ENCODE measurements around the gene THRSP.
"Not testable (repeated sequence)": the region's sequence is repeated elsewhere in the genome, so short reads cannot be mapped to it uniquely, and the experiment has no call there.

THRSP gene

DNA sequence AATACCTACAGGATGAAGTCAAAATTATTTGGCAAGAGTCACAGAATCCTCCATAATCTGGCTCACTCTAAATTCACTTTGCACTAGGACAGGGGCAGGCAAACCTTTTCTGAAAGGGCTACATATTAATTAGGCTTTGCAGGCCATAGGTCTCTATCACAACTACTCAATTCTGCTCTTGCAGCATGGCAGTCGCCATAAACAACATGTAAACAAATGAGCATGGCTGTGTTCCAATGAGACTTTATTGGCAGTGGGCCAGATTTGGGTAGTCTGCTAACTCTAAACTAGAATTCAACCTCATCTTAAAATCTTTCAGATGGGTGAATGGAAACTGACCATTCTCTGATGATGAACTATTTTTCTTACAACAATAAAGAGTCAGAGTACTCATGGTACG lies 5.8 kb downstream of the THRSP start:
- DNase-seq = no peak

- DNase-seq = no peak
Measured at GRCh38 chr11:78070621-78071020, 7.0 kb downstream of the THRSP start.

GRCh38 chr11:78071717-78072116 lies 8.1 kb downstream of the THRSP start:
- no peak for DNase-seq

GRCh38 chr11:78072455-78072854 lies 8.8 kb downstream of the THRSP start:
- DNase-seq = no peak

DNA sequence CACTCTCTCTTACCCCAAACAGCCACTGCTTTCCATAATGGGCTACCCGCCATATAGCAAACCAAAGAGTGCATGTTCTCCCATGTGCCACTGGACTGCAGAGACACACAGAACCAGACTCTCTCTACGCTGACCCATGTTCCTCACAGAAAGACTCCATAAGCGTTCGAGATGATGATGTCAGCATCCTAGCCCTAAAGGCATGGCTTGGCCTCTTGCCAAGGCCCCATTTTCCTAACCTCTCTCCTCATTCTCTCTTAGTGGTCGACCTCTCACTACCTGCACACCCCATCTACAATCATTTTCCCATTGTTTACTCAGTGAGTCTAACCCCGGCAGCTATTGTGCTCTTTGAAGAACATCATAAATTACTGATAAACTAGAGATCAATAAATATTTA lies 11.1 kb downstream of the THRSP start:
- DNase-seq = no peak

GRCh38 chr11:78076733-78077403 lies 13.2 kb downstream of the THRSP start:
- DNase-seq = no peak

DNA sequence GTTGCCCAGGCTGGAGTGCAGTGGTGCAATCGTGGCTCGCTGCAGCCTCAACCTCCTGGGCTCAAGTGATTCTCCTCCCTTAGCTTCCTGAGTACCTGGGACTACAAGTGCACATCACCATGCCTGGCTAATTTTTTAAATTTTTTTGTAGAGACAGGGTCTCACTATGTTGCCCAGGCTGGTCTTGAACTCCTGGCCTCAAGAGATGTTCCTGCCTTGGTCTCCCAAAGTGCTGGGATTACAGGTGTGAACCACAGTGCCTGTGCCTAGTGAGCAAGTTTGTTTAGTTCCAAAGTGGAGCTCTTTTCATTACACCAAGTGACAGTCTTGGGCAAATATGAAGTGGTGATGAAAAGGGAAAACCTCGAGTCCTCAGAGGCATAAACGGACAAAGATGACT lies 13.9 kb downstream of the THRSP start:
- DNase-seq = not testable (repeated sequence)

DNA sequence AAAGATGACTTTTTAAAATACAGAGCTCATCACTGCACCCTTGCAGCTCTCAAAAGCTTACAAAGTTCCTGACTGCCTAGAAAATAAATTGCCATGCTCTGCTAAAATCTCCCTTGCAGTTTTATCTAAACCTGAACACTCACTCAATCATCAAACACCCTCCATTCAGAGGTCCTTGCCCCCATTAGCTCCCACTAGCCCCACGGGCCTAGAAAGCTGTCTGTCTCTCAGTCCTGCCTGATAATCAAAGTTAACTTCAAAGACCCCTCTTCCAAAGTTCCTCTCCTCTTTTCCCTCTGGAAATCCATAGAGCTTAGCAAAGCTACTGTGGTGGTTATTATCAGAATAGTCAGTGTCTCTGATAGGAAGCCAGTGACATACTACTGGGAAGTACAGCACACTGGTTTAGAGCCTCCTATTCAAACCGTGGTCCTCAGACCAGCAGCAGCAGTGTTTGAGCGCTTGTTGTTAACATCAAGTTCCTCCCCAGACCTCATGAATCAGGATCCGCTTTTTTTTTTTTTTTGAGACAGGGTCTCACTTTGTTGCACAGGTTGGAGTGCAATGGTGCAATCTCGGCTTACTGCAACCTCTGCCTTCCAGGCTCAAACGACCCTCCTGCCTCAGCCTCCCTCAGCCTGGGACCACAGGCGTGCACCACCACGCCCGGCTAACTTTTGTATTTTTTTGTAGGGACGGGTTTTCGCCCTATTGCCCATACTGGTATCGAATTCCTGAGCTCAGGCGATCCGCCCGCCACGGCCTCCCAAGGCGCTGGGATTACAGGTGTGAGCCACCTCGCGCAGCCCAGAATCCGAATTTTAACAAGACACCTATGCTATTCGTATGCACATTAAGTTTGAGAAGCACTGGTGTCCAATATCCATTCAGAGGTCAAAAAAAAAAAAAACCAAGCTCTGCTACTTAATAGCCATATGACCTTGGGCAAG lies 14.8 kb downstream of the THRSP start:
- DNase-seq = no peak

DNA sequence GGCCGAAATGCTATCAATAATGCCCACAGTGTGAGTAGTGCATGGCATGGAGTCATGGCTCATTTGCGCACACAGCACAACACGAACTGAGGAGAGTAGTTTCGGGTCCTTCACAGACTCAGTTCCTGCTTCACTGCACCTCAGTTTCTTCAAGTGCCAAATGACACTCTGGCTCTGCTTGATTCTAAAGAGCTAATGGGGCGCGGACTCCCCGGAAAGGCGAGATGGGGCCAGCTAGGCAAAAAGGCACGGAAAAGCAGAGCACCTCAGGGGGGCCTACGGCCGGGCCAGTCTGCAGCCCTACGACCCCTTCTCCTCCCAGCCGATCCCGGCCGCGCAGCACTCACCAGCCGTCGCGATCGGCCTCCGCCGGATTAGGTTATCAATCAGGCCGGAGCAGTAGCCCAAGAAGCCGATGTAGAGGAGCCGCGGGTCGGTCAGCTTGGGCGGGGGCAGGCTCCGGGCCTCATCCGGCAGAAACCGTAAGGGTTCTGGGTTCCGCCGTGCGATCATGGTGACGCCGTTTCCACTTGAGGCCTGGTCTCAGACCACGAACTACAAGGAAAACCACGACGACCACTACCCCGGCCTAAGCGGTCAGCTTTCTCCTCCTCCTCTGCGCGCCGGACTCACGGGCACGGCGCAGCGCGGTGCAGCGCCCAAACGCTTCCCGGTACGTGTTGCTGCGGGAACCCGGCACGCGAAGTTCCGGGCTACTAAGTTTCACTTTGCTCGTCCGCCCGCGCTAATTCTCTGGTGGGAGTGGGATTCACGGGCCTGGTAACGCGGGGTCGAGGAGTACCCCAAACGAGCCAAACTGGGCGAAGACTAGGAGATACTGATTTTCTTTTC lies 15.8 kb downstream of the THRSP start, which contains the start of gene NDUFC2:
Gene NDUFC2 (minus strand): TSS at position 631 of the 852 bp plus-strand sequence. CDS start 118 bp downstream, at position 513.
- peak; percentile 89 for DNase-seq

DNA sequence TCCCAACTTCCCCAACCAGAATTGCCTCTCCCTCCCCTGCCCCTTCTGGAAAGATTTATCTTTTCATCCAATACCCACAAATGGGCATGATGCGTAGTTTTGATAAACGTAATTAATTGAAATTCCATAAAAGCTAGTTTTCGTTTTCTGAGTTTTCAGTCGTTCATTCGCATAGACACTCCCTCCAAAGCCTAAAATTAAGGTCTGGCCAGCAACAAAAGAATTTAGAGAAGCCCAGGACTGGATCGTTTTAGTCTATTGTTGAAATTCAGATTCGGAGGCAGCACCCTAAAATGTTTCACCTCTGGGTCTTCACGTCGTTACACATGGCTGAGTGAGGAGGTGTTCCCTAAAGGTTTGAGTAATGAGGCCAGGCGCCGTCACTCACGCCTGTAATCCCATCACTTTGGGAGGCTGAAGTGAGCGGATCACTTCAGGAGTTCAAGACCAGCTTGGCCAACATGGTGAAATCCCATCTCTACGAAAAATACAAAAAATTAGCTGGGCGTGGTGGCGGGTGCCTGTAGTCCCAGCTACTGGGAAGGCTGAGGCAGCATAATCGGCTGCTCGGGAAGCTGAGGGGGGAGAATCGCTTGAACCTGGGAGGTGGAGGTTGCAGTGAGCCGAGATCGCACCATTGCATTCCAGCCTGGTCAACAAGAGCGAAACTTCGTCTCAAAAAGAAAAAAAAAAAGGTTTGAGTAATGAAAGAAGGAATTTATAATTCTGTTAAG lies 16.6 kb downstream of the THRSP start:
- DNase-seq = no peak

GRCh38 chr11:78080818-78081495 lies 17.3 kb downstream of the THRSP start:
- no peak for DNase-seq

- DNase-seq = no peak
Measured at GRCh38 chr11:78081583-78081982, 17.9 kb downstream of the THRSP start.

DNA sequence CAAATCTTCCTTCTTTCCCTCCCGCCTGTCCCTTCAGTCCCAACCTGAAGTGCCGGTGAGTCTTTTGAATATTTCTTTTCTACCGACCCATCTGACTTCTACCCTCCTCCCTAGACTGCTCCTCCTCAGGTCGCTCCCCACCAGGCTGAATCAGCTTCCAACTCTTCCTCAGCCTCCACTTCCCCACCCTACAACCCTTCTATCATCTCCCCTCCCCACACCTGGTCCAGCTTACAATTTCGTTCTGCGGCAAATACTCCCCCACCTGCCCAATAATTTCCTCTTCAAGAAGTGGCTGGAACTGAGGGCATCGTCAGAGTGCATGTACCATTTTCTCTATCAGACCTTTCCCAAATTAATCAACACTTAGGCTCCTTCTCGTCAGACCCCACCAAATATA lies 18.5 kb downstream of the THRSP start:
- no peak for DNase-seq

- DNase-seq = no peak
Measured at GRCh38 chr11:78083021-78083420, 19.4 kb downstream of the THRSP start.

GRCh38 chr11:78084506-78084905 lies 20.8 kb downstream of the THRSP start:
- not testable (repeated sequence) for DNase-seq

- no peak for DNase-seq
Measured at GRCh38 chr11:78085972-78086371, 22.3 kb downstream of the THRSP start.

GRCh38 chr11:78086521-78087074 lies 22.9 kb downstream of the THRSP start:
- not testable (repeated sequence) for DNase-seq

DNA sequence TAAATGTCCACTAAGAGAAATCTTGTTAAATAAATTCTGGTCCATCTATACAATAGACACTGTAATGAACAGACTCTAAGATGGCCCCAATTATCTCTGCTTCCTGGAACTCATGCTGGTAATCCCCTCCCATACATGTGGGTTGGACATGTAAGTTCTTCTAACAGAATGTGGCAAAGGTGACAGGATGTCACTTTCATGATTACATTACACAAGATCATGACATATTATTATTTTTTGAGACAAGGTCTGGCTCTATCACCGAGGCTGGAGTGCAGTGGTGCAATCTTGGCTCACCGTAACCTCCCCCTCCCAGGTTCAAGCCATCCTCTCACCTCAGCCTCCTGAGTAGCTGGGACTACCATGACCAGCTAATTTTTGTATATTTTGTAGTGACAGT lies 30.6 kb downstream of the THRSP start:
- no peak for DNase-seq

GRCh38 chr11:78097666-78098385 lies 34.2 kb downstream of the THRSP start:
- DNase-seq = no peak

DNA sequence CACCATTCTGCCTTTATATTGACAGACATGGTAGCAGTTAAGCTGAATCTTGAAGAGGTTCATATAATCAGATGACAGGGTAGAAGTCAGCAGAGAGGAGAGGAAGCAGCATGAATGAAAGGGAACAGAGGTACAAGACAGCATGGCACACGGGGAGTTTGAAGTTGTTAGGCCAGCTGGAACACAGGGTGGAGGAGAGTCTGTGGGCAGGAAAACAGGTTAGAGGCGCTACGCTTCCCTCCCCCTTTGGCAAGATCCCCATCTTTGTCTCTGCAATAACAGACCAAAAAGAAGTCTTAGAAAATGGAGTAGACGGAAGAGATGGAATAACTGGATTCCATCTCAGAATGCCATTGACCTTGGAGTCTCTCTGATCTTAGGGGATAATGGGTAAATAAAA lies 36.0 kb downstream of the THRSP start:
- DNase-seq = no peak

- DNase-seq = no peak
Measured at GRCh38 chr11:78100261-78100660, 36.6 kb downstream of the THRSP start.
